MV-4-11 (cell line): ENCODE measurements around the gene GP2.

ENCODE experiments used
- DNase-seq: peaks from one replicate; lab custom pipeline; 2025; lab: John Stamatoyannopoulos, UW

GP2 gene

DNA sequence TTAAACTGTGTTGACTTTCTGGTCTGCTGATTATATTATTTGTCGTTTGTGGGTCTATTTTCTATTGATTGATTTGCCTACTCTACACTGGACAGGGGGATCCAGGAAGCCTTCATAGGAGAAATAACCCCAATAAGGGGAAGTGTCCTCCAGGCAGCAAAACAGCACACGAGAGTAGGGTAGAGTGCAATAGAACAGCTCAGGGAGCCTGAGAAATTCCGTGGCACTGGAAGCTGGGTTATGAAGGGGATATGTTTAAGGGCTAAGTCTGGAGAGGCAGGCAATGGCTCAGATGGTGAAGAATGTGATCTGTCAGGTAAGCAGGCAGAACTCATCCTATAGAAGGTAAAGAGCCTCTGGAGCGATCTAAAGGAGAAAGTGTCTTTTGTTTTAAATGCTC is 20.9 kb downstream of the GP2 start:
- DNase-seq, result no peak

DNA sequence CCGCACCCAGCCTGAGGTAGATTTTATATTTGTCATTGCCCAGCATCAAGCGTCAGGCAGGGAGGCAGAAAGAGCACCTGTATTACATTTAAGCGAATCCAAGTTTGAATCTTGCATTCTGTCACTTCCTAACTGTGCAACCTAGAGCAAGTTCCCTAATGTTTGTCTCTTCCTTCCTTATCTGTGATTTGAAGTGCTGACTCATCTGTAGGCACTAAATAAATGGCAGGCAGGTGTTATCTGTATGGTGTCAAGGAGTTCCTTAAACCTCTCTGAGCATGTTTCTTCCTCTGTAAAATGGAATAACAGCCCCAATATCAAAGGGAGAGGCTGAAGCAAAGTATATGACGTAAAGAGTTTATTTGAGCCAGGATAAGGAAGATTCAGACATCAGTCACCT is 24.3 kb downstream of the GP2 start:
- DNase-seq, result no peak

DNA sequence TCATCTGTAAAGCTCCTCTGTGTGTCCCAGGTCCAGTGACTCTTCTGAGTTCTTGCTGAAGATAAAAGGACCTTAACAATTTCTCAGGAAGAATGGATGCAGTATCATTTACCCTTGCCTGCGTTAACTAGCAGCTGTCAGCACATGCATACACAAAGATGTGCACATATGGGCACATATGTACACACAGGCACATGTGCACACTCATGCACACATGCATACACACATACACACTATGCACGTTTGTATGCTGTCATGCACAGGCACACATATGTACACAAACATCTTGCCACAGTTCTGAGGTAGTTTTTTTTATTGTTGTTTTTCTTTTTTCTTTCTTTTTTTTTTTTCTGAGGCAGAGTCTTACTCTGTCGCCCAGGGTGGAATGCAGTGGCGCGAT is 24.9 kb downstream of the GP2 start:
- no peak for DNase-seq

DNA sequence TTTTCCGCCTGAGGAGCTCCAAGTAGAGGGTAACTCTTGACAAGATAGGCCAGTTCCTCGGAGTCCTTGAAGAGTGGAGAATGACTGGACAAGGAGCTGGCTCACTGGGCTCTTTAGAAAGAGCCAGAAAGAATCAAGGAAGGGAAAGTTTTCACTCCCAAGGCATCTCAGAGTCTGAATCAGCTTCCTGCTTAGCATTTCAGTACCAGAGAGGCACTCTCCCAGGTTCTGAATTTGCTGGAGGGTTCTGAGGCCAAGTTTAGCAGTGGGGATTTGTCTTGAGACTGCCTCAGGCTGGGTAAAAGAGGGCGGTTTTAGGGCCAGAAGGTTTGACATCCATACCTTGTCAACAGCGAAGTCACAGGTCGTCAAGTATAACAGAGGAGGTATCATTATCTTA is 25.5 kb downstream of the GP2 start:
- DNase-seq, result no peak

DNA sequence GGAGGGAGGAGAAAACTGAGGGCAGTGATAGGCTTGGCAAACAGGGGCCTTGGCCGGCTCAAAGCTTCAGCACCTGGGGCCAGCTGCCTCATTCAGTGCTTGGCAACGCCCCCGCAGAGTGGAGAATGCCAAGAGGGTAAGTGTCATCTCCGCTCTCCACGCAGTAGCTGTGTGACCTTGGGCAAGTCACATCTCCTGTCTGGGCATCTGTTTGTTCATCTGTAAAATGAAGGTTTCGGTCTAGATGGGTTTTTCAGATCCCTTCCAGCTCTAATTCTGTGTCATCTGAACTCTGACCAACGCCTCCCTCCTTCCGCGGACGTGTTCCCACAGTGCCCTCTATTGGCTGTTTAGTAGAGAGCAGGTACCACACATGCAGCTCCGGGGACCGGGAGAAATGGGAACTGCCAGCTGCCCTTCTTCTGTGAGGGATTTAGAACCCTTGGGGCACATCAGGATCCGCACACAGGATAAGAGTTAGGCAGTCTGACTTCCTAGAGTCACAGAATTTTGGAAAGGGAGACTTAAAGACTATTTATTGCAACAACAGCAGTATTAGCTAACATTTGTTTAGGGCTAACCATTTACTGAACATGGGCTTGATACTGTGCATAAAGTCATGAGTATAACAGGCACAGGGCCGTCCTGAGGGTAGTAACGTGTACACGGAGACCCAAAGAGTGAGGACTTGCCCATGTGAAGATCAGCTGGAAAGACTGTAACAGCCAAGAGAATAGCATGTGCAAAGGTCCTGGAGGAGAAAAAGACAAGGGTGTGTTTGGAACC is 26.8 kb downstream of the GP2 start:
- peak; percentile 59 for DNase-seq

DNA sequence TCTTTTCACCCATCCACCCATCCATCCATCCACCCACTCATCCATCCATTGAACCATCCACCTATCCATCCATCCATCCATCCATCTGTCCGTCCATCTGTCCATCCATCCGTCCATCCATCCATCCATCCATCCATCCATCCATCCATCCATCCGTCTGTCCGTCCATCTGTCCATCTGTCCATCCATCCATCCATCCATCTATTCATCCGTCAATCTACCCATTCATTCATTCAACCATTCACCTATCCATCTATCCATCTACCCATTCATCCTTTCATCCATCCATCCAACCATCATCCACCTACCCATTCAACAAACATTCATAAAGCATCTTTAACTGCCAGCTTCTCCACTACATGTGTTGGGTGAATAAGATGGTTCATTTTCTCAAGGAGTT is 28.9 kb downstream of the GP2 start:
- no peak for DNase-seq

DNA sequence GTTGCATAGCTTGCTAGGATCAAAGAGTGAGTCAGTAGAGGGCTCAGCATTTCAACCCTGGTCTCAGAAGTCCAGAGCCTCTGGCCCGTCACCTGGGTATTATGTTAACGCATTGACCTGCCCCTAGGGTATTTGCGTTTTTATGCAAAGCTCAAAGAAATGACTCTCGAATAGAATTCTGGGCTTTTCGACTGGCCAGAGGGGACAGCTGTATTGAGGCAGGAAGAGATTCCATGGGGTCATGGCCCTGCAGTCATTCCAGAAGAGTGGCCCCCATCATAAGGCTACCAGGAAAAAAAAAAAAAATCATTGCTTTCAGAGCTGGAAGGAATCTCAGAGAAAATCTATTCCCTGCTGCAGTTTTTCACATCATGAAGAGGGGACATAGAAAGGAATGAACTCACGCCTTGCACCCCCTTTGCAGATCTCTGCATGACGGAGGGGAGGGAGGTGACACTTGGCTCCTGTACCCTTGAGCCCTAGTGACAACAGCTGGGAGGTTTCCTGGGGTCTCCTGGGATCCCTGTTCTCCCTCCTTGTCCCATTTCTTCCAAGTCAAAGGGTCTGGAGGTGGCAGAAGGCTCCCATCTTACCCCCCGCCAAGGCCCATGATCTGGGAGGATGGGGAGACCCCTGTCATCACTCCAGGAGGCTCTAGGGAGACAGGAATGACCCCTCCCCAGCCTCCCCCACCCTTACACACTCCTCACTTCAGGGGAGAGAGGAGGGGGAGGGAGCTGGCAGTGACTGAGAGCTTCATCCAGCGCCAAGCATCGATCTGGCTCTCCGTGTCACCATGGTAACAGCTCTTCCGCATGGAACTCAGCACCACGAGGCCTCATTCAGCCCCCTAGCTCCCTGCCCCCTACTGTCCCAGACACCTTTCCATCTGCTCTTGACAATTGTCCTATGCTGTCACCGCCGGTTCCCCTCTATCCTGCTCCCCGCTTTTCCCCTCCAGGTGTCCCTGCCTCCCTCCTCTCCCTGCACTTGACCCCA is 35.8 kb downstream of the GP2 start:
- DNase-seq, result no peak

DNA sequence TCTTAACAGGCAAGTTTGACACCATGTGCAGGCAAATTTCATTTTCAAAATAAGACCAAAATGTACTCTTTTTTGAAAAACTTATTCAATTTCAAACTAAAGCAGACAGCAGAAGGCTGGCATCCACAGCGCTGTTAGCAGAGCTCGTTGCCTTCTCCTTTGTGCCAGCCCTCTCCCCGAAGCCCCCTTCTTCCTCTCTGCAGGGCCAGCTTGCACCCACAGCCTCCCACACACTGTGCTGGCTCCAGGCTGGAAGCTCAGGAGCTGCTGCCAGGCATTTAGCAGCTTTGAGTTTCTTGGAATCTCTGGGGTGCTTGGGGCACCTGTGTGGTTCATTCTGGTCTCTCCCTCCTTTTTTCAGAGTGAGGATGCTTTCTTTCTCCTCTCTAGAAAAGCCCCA is 37.7 kb downstream of the GP2 start:
- DNase-seq, result no peak

DNA sequence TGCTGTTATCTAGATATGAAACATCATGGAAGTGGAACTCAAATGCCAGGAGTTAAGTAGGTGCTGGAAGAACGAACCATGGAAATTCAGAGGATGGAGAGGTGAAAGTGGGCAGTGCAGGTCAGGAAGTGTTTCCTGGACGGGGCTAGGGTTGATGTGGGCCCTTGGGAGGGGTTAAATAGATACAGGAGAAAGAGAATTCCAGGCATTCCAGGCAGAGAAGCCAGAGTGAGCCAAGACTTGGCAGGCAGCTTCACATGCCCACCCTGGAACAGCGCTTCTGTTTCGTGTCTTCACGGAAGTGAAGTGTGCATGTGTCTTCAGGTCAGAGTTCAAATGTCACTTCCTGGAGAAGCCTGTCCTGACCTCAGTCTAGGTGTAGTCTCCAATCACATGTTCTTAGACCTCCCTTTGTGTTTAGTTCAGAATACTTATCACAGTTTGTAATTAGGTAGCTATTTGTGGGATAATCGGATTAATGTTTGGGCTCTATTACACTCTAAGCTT is 41.3 kb downstream of the GP2 start:
- DNase-seq, result no peak

DNA sequence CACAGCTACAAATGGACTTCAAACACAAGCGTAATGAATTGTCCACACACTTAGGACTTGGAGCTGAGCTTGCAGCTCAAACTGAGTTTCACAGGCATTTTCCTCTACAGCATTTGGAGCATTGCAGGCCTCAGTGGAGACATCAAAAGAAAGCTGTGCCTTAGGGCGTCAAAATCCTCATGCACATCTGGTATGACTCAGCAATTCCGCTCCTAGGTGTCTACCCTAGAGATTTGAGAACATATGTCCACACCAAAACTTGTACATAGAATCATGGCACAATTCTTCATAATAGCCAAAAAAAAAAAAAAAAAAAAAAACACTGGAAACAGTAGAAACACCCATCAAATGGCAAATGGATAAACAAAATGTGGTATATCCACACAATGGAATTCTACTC is 47.1 kb downstream of the GP2 start:
- DNase-seq, result no peak

DNA sequence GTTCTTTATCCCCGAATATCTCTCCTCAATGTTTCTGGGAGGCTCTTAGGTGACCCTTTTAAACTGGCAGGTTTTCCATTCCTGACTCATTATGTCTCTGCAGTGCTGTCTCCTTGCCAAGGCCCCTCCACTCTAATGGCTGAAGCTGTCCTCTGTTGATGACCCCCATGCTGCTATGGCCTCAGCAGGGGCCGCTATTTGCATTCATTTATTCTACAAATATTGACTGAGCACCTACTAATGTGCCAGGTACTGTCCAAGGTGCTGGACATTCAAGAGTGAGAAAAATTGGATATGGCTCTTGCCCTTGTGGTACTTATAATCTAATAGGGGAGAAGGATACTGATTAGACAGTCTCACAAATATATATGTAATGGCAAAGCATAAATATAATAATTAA is 55.4 kb downstream of the GP2 start:
- no peak for DNase-seq

DNA sequence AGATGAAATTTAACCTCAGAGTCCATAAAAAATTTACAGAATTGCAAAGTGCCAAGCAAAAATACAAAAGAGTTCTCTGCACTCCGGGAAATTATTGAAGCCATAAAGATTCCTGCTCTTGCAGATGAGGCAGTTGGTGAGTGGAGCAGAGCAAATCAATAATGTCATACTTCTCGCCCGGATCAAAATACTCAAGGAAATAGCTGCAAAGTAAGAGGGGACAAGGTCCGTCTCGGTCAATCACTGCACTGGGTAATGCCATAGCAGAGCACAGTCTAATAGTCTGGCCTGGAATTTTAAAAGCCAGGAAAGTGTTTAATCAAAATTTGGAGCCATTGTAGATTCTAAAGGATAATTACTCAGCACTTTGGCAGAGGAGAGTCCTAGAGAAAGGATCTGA is 58.9 kb downstream of the GP2 start:
- no peak for DNase-seq

DNA sequence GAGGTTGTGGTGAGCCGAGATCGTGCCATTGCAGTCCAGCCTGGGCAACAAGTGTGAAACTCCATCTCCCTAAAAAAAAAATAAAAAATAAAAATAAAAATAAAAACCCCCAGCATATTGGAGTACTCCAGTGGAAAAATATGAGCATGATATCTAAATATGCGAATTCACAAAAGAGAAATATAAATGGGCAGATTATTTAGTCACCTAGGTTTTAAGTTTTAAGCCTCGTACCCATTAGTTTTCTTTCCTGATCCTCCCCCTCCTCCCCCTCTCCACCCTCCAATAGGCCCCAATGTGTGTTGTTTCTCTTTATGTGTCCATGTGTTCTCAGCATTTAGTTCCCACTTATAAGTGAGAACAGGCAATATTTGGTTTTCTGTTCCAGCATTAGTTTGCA is 62.3 kb downstream of the GP2 start:
- DNase-seq, result no peak

DNA sequence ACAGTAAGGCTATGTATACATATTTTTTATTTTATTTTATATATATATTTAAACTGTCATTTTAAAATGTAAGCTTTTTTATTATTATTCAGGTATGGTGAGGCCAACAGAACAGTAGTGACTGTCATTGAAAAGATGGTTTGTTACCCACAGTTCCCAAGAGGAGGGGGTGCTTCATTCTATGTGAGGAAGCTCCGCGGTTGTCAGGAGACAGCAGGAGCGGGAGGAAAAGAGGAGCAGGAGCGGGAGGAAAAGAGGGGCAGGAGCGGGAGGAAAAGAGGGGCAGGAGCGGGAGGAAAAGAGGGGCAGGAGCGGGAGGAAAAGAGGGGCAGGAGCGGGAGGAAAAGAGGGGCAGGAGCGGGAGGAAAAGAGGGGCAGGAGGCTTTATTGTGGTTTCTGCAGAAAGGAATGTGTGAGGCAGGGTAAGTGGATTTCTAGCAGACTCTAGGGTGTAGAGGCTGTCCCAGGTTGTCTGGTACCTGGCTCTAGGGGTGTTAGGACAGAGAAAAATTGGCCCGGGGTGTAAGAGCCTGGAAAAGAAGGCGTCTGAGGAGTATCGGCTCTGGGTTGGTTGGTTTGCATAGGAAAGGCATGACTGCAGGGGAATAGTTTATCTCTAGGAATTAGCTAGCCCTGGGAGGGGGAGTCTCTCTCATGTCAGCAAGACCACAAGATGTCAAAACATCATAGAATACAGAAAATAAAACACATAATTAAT is 64.0 kb downstream of the GP2 start:
- DNase-seq, result no peak

DNA sequence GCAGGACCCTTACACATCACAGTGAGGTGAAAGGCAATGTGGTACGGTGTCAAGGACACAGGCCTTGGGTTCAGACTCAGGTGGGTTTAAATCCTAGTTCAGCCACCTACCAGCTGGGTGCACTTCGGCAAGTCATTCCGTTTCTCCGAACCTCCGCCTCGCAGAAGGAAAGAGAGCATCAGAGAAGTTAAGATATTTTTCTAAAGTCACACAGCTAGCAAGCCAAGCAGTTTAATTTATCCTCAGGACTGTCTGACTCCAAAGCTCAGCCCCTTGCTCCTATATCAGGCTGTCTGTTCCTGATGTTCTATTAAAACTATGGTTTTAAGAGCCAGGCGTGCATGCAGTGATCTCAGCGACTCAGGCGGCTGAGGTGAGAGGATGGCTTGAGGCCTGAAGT is 65.1 kb downstream of the GP2 start:
- DNase-seq, result no peak

DNA sequence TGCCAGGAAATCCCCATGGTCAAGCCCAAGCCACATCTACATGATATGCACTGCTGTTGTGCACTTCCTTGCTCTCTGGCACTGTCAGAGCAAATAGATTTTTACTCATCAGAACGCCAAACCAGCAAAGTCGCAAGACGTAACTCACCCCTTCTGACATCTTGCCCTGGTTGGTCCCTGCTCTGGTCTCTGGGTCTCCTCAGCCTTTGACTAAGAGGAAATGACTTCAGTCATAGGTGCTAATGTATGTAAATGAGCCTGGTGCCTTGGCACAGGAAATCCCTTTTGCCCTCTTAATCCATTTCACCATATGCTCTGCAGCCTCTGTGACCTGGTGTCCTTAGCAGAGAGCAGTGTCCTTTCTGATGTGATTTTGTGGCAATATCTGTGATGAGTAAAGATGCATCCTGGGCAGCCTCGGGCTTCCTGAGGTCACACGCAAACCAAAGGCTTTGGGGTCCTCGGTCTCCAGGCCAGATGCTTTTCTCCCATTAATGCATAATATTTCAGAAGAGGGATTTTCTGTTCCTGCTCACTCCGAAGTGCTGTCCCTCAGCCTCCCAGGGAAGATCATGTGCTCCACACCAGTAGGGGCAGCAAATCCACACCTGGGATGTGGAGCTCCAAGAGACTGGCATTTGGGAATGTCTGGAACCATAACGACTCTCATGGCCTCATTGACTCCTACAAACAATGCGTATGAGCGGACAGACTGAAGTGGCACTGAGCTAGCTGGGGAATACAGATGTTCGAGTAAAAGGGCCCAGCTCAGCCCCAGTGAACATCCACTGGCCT is 66.9 kb downstream of the GP2 start:
- DNase-seq, result peak; percentile 14
